ENCODE data around the gene HLTF.
"Not testable (repeated sequence)": the region's sequence is repeated elsewhere in the genome, so short reads cannot be mapped to it uniquely, and the experiment has no call there.

The HLTF gene

GRCh38 chr3:149015393-149015792, 70.9 kb downstream of the HLTF start:
- DNase-seq: no peak

GRCh38 chr3:149013726-149014125, 72.6 kb downstream of the HLTF start:
- no peak for DNase-seq

- no peak for DNase-seq
Measured at GRCh38 chr3:149011676-149012075, 74.7 kb downstream of the HLTF start.

- DNase-seq: no peak
Measured at GRCh38 chr3:149010966-149011365, 75.4 kb downstream of the HLTF start.

DNA sequence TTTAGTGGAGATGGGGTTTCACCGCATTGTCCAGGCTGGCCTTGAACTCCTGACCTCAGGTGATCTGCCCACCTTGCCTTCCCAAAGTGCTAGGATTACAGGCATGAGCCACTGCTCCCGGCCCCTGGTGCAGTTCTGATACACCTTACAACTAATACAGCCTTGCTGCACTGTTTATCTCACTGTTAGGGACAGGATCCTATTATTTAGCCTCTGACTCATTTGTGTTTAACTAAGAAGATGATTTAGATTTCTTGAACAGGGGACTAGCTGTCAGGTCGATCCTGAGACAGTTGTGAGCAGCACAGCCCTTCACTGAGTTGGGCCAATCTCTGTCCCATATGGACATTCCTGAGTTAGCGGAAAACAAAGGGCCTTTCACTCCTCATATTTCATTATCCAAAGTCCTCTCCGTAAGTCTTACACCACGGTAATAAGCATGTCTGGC, 75.8 kb downstream of the HLTF start:
- no peak for DNase-seq

DNA sequence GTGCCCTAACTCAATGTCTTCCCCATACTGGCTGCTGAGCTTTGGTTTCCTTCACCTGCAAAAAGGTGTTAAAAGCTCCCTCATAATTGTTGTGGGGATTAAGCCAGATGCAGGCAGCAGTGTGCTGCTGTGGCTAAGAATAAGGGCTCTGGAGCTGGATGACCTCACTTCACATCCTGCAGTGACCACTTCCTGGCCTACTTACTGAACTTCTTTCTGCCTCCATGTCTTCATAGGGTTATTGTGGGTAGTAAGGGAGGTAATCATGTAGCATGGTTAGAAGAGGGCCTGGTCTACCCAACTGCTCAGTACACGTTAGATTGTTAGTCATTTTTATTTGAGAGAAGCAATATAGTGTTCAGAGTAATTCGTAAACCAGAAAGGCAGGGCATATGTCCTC, 76.6 kb downstream of the HLTF start:
- no peak for DNase-seq

DNA sequence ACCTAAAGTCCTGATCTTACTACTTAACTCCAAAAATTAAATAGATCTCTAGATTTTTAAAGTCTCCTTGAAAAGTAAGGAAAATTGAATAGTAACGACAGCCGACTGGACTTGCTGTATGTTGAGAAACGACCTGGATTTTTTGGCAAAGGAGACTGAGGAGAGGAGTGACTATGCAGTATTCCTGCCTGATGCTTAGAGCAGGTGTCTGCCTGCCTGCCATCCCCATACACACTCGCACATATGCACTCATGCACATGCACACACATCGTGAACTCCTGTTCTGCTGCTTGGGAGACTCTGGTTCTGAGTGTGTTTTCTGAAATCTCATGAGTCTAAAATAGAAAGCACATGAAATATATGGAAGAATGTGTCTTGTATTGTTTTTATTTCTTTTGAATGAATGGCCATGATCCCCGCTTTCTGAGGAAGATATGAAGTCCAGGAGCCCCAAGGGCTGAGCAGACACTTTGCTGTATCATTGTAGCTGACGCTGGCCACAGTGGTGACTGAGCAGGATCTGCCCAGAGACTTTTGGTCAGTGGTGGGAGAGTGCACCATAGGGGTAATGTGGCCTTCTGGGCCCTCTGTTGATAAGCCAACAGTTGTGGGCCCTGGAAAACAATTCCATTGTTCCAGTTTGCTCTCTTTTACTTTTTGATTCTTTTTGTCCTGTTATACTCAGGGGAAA, 78.6 kb downstream of the HLTF start:
- no peak for DNase-seq

GRCh38 chr3:149005416-149005815, 80.9 kb downstream of the HLTF start:
- no peak for DNase-seq

- DNase-seq: no peak
Measured at GRCh38 chr3:149004622-149005021, 81.7 kb downstream of the HLTF start.

GRCh38 chr3:149003653-149004305, 82.6 kb downstream of the HLTF start:
- DNase-seq: no peak

DNA sequence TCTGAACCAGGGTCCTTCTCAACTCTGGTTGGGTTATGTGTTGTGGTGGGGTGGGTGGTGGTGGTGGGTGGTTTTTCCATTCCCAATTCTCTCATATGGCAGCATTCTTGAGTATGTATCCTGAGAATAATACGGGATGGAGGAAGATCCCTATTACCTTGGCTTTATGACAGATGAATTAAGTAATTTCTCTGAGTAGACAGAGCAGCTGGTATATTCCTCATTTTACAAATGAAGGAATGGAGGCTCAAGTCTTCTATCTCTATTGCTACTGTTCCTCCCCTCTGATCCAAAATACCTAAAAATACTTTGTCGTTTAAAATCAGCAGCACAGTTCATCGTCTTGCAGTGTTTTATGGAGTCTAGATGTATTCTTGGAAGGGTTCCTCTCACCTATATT, 84.6 kb downstream of the HLTF start:
- DNase-seq: no peak

DNA sequence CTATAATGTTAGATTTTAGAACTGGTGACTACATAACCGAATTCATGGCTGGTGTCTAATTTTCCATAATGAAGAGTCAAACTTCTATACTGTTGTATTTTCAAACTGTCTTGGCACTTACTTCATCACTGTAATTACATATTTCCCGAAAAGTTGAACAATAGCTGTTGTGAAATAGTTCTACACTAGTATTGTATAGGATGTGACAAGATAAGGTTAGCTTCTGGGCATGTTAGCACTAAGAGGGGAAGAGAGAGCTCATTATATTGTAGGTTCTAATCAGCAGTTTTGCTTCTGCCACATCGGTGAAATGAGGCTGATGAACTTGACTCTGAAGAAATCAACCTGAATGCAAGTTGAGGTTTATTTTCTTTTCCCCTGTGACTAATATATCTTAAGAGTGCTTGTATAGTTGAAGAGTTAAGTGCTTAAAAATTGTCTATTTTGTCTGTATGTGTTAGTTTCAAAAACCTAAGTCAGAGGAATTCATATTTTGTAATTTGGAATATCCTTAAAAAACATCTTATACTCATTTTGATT, 86.1 kb downstream of the HLTF start:
- no peak for DNase-seq

- no peak for DNase-seq
Measured at GRCh38 chr3:148999806-149000205, 86.5 kb downstream of the HLTF start.

GRCh38 chr3:148998715-148999423, 87.5 kb downstream of the HLTF start:
- DNase-seq: no peak

GRCh38 chr3:148998297-148998696, 88.0 kb downstream of the HLTF start:
- DNase-seq: no peak

GRCh38 chr3:148997623-148998022, 88.7 kb downstream of the HLTF start:
- DNase-seq: no peak

- DNase-seq: no peak
Measured at GRCh38 chr3:148992635-148993255, 93.6 kb downstream of the HLTF start.

DNA sequence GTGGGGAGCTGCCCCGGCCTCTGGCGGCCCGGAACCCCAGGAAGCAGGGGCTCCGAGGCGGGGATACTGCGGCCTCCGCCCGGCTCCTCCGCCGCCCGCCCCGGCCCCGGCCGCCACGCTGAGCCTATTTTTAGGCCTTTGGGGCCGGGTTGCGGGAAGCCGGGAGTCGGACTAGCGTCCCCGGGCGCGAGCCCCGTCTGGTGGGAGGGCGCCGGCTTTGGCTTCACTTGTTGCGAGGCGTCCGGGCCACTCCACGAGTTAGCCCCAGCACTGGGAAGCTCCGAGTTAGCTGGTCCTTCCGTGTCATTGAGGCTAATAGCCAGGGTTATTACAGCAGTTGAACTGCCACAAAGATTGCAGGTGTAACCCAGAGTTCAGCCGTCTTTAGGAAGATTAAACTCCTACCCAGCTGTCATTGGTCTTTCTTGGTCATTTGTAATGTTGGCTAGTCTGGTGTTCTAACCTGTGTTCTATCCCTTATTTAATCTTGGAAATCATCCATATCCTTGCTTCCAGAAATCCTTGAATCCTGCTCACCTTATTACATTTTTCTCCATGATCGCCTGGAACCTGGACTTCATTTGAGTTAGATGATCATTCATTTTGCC, 94.2 kb downstream of the HLTF start:
- no peak for DNase-seq

- peak; percentile 68 for DNase-seq
Measured at GRCh38 chr3:148991219-148992026, 94.9 kb downstream of the HLTF start, which contains the start of gene GYG1. Gene GYG1 (plus strand): TSS chr3:148991540. CDS start chr3:148991641, 101 bp downstream.

GRCh38 chr3:148990236-148990635, 96.1 kb downstream of the HLTF start:
- no peak for DNase-seq

GRCh38 chr3:148987551-148987950, 98.8 kb downstream of the HLTF start:
- DNase-seq: not testable (repeated sequence)

- DNase-seq: no peak
Measured at GRCh38 chr3:148981273-148981672, 105.1 kb downstream of the HLTF start.
